ENCODE data around the gene DHX29.

- TF ChIP-seq CTCF (IDR thresholded peaks at IDR 0.05 in 4 of 5, conservative IDR thresholded peaks at IDR 0.05 in 1 of 5) (no peak), POLR2A (IDR thresholded peaks at IDR 0.05) (no peak)
Measured at GRCh38 chr5:55211184-55211874, 96.2 kb downstream of the DHX29 start.
